Peyer's patch (tissue), 4 donors: ENCODE measurements around the gene IL17A.

Experiments used
- CTCF ChIP-seq, 6 experiments: fragments of 450-650 bp in 4 of 6; fragments of 200-600 bp in 2 of 6; sonication (generic) in 1 of 6; IDR thresholded peaks; one replicate each; pipeline ENCODE4 v1.5.1; 2017 to 2019; ENCODE audit warnings: antibody characterized with exemption in 6 of 6, mild to moderate bottlenecking in 3 of 6, moderate library complexity in 1 of 6
- POLR2A ChIP-seq, 2 donors: fragments of 450-650 bp; IDR thresholded peaks; one replicate each; pipeline ENCODE4 v1.5.1; 2017; ENCODE audit warnings: antibody characterized with exemption in 2 of 2, mild to moderate bottlenecking in 2 of 2, moderate library complexity in 2 of 2

GRCh38 chr6:52138284-52138683 is 47.9 kb upstream of the IL17A start:
- TF ChIP-seq CTCF (IDR thresholded peaks at IDR 0.05) (no peak), POLR2A (IDR thresholded peaks at IDR 0.05) (no peak)
